Testis (tissue), 3 donors: ENCODE data around the gene KCNE3. TPM values are rescaled to one million over a fixed set of nuclear protein-coding genes. Genes with fewer than 3 reads are reported as not detected.
A peak's percentile ranks its signal among the peaks of the same experiment; 100 is the strongest.

ENCODE experiments used
- DNase-seq: peaks from one replicate; pipeline ENCODE4 v3.0.0-alpha.2; 2019
- H3K27ac ChIP-seq, 2 donors: fragments of 200-600 bp; sonication (generic); one replicate each; pipeline ENCODE4 v1.5.1; 2019
- H3K27me3 ChIP-seq: fragments of 200-600 bp; sonication (generic); one replicate; pipeline ENCODE4 v1.5.1; 2019
- H3K36me3 ChIP-seq: fragments of 200-600 bp; sonication (generic); one replicate; pipeline ENCODE4 v1.5.1; 2017; ENCODE audit warnings: low read depth; ENCODE audit errors: missing control alignments
- H3K4me1 ChIP-seq: fragments of 200-600 bp; sonication (generic); one replicate; pipeline ENCODE4 v1.5.1; 2019
- H3K4me3 ChIP-seq, 2 donors: fragments of 200-600 bp; sonication (generic); one replicate each; pipeline ENCODE4 v1.5.1; 2017 to 2019
- H3K9me3 ChIP-seq: fragments of 200-600 bp; sonication (generic); one replicate; pipeline ENCODE4 v1.5.1; 2017
- POLR2A ChIP-seq: fragments of 450-650 bp; IDR thresholded peaks from one replicate; pipeline ENCODE4 v1.6.1; 2017; ENCODE audit warnings: antibody characterized with exemption, mild to moderate bottlenecking, moderate library complexity
- WGBS, 2 donors: methylation state at CpG; one replicate each; pipeline ENCODE4 v1.1.5; 2018; 5-methylcytosine and 5-hydroxymethylcytosine counted together
- intact Hi-C: fragments of 100-400 bp; cut with DNase I; formaldehyde crosslinking; loops from one replicate; pipeline ENCODE4 v1.15.1; 2023; ENCODE audit warnings: low total_unique reads
- polyA plus RNA-seq: library from polyadenylated mRNA; stranded (reverse); fragments of 350-450 nt; fragmentation: Illumina TruSeq; extraction: RNeasy Lipid Tissue Mini Kit (QIAGEN cat#74804); gene quantifications from one replicate; pipeline ENCODE4 v1.2.3, GENCODE V29; 2014; ENCODE audit warnings: low read depth, low replicate concordance; ENCODE audit not compliant: insufficient read depth
- total RNA-seq, 2 donors: library from RNA; depleted of rRNA; stranded (reverse); fragments of >200 nt; gene quantifications; one replicate each; pipeline ENCODE4 v1.2.3, GENCODE V29; 2016
- TF ChIP-seq, protein P1 (sequence below), 3 experiments: fragments of 450-650 bp in 2 of 3; fragments of 200-600 bp in 1 of 3; sonication (generic) in 1 of 3; IDR thresholded peaks; one replicate each; pipeline ENCODE4 v1.5.1; 2016 to 2019; ENCODE audit warnings: antibody characterized with exemption in 3 of 3, mild to moderate bottlenecking in 2 of 3, moderate library complexity in 1 of 3

Gene KCNE3
- total and polyA plus RNA-seq, 3 donors from 2014 or later = 3.3 to 4.1 (median 4.0) TPM

DNA sequence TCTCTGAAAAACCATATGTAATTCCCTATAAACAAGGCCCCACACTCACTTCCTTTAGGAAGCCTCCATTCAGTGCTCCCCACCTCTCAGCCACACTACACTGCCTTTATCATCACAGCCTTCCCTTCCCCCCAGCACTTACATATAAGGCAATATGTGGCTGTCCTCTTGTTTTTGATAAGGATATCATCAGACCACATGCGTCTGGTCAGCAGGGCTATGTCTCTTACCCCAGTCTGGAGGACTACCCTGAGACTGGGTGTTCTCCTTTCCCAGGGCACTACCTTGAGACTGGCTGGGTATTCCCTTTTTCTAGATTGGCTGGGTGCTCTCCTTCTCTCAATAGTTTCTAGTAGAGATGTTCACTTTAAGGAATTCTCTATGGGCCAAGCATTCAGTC is 7.8 kb downstream of the KCNE3 start:
- Histone ChIP-seq H3K27ac (no peak overlapping the region), H3K36me3 (no peaks in the 10 kb centered on the region), H3K4me3 (no peak overlapping the region), H3K27me3 (no peaks in the 10 kb centered on the region), H3K4me1 (no peaks in the 10 kb centered on the region), H3K9me3 (no peaks in the 10 kb centered on the region)
- TF ChIP-seq, protein P1, sequence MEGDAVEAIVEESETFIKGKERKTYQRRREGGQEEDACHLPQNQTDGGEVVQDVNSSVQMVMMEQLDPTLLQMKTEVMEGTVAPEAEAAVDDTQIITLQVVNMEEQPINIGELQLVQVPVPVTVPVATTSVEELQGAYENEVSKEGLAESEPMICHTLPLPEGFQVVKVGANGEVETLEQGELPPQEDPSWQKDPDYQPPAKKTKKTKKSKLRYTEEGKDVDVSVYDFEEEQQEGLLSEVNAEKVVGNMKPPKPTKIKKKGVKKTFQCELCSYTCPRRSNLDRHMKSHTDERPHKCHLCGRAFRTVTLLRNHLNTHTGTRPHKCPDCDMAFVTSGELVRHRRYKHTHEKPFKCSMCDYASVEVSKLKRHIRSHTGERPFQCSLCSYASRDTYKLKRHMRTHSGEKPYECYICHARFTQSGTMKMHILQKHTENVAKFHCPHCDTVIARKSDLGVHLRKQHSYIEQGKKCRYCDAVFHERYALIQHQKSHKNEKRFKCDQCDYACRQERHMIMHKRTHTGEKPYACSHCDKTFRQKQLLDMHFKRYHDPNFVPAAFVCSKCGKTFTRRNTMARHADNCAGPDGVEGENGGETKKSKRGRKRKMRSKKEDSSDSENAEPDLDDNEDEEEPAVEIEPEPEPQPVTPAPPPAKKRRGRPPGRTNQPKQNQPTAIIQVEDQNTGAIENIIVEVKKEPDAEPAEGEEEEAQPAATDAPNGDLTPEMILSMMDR (IDR thresholded peaks at IDR 0.05) = no peak
- no peak for TF ChIP-seq POLR2A
- intact Hi-C loops = loop anchor here (10.0 kb wide), 2 partner anchors 65 to 125 kb away; partner anchors contain the start of gene PGM2L1
- DNase-seq = no peak
- WGBS, 2 donors = 0% methylated on average over 1 of the region's 1 CpG

DNA sequence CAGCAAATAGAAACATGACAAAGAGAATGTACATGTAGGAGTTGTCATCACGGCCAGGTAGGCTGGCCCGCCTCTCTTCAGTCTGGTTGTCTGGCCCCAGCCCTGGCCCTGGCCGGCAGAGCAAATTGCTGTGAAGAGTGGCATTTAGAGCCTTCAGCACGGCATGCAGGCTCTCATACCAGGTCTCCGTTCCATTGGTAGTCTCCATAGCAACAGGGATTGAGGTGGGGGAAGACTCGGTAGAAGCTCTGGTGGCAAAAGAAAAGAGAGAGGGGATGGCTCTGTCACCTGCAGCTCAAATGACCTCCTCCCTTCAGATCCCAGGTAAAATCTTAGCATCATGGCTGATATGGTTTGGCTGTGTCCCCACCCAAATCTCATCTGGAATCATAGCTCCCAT is 10.0 kb downstream of the KCNE3 start:
- no peaks in the 10 kb centered on the region for H3K9me3 ChIP-seq
- no peak overlapping the region for H3K27ac ChIP-seq
- intact Hi-C loops = loop anchor here (10.0 kb wide), 2 partner anchors 63 to 127 kb away; partner anchors contain the start of gene PGM2L1
- DNase-seq = no peak
- WGBS, 2 donors = 80 to 84% methylated on average over 4 to 6 of the region's 6 CpGs
- no peaks in the 10 kb centered on the region for H3K27me3 ChIP-seq
- no peak overlapping the region for H3K4me3 ChIP-seq
- no peaks in the 10 kb centered on the region for H3K36me3 ChIP-seq
- no peaks in the 10 kb centered on the region for H3K4me1 ChIP-seq
- TF ChIP-seq, protein P1 (IDR thresholded peaks at IDR 0.05) = no peak
- no peak for TF ChIP-seq POLR2A

DNA sequence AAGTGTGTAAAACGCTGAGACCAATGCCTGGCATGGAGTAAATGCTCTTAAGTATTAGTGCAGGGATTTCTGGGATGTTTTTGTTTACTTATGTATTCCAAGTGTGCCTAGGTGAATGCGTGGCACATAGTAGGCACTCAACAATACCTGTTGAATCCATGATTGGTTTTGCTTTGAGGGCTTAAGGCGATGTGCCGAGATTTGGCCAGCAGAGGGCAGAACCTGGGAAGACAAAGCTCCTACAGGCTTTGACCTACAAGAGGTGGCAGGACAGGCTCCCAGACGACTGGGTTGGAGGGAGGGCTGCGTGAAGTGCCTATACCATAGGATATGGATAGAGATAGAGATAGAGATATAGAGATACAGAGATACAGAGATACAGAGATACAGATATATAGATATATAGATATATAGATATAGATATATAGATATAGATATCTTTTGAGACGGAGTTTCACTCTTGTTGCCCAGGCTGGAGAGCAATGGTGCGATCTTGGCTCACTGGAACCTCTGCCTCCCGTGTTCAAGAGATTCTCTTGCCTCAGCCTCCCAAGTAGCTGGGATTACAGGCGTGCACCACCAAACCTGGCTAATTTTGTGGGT is 13.9 kb downstream of the KCNE3 start:
- Histone ChIP-seq H3K4me1 (no peaks in the 10 kb centered on the region), H3K4me3 (no peak overlapping the region), H3K27me3 (no peaks in the 10 kb centered on the region), H3K9me3 (no peaks in the 10 kb centered on the region), H3K36me3 (no peaks in the 10 kb centered on the region), H3K27ac (no peak overlapping the region)
- peak; percentile 80 for DNase-seq
- WGBS, 2 donors = 57 to 62% methylated on average over 10 of the region's 10 CpGs
- intact Hi-C loops = loop anchor here (10.0 kb wide), 2 partner anchors 59 to 131 kb away; partner anchors contain the start of gene PGM2L1
- TF ChIP-seq, protein P1 (IDR thresholded peaks at IDR 0.05) = peak; percentile 58 to 65 (median 64)
- TF ChIP-seq POLR2A = no peak

DNA sequence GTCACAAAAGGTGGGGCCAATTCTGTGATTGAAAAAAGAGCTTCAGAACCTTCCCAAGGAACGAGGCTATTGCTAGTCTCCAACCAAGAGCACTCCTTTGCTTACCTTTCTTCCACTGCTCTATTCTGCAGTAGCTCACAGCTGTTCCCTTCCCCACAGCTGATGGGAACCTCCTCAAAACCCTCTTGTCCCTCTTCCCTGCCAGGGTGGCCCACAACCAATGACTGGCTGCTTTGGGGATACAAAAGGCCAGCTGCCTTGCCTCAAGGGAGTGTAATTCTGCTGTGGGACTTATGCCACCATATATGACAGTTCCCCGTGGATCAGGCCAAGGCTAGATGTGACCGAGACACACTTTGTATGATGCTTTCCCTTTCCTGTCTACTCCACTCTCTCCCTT is 15.0 kb downstream of the KCNE3 start:
- Histone ChIP-seq H3K27ac (no peak overlapping the region), H3K9me3 (no peaks in the 10 kb centered on the region), H3K4me1 (no peaks in the 10 kb centered on the region), H3K36me3 (no peaks in the 10 kb centered on the region), H3K4me3 (no peak overlapping the region), H3K27me3 (no peaks in the 10 kb centered on the region)
- TF ChIP-seq, protein P1 (IDR thresholded peaks at IDR 0.05) = no peak
- no peak for TF ChIP-seq POLR2A
- DNase-seq = no peak
- WGBS, 2 donors = 87 to 91% methylated on average over 3 of the region's 3 CpGs
- intact Hi-C loops = loop anchor here (10.0 kb wide), 2 partner anchors 58 to 132 kb away; partner anchors contain the start of gene PGM2L1

DNA sequence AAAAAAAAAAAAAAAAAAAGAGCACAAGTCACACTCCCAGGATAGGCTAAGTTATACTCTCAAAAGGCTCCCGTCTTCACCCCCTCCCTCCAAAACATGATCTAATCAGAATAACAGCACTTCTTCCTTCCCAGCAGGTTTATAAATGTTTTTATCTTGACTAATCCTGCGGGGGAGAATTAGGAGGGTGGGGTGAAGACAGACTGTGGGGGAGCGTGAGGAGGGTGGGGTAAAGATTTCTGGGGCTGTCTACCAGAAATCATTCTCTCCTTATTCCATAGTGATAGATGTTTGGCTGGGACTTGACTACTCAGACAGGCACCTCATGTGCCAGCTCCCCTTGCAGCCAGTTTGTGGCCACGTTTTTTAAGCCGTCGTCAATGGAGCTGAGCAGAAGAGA is 17.0 kb downstream of the KCNE3 start:
- H3K27ac ChIP-seq = no peak overlapping the region
- intact Hi-C loops = loop anchor here (10.0 kb wide), 2 partner anchors 56 to 134 kb away; partner anchors contain the start of gene PGM2L1
- DNase-seq = no peak
- TF ChIP-seq, protein P1 (IDR thresholded peaks at IDR 0.05) = no peak
- no peak for TF ChIP-seq POLR2A
- H3K36me3 ChIP-seq = no peaks in the 10 kb centered on the region
- H3K4me1 ChIP-seq = no peaks in the 10 kb centered on the region
- WGBS, 2 donors = 72 to 80% methylated on average over 4 to 6 of the region's 6 CpGs
- H3K4me3 ChIP-seq = no peak overlapping the region
- H3K9me3 ChIP-seq = no peaks in the 10 kb centered on the region
- no peaks in the 10 kb centered on the region for H3K27me3 ChIP-seq
